H9 (cell line): Measurements from ENCODE around the gene IGF1R. TPM values are rescaled to one million over a fixed set of nuclear protein-coding genes. Genes with fewer than 3 reads are reported as not detected.

Source experiments
- DNase-seq: peaks from one replicate; pipeline ENCODE4 v3.0.0-alpha.2; 2017
- H2AFZ ChIP-seq: one replicate; pipeline ENCODE4 v1.6.1; 2013; ENCODE audit warnings: mild to moderate bottlenecking, low read length, control low read depth, moderate library complexity
- H2AK5ac ChIP-seq: 2 replicates; pipeline ENCODE4 v1.6.1; 2013; ENCODE audit warnings: low read length, control low read depth, mixed read lengths; ENCODE audit not compliant: insufficient read length
- H2BK120ac ChIP-seq: one replicate; pipeline ENCODE4 v1.6.1; 2013; ENCODE audit warnings: low read depth, mild to moderate bottlenecking, low read length, control low read depth, inconsistent platforms; ENCODE audit not compliant: poor library complexity, severe bottlenecking
- H2BK12ac ChIP-seq: 2 replicates; pipeline ENCODE4 v1.6.1; 2013; ENCODE audit warnings: low read length, control low read depth, mixed read lengths, low read depth; ENCODE audit not compliant: insufficient read length
- H2BK15ac ChIP-seq: 2 replicates; pipeline ENCODE4 v1.6.1; 2013; ENCODE audit warnings: low read depth, low read length, control low read depth
- H2BK20ac ChIP-seq: one replicate; pipeline ENCODE4 v1.6.1; 2013; ENCODE audit warnings: low read depth, mild to moderate bottlenecking, low read length, control low read depth, inconsistent platforms; ENCODE audit not compliant: poor library complexity, severe bottlenecking
- H2BK5ac ChIP-seq: 2 replicates; pipeline ENCODE4 v1.6.1; 2013; ENCODE audit warnings: low read length, control low read depth, mixed read lengths; ENCODE audit not compliant: insufficient read length
- H3K14ac ChIP-seq: 2 replicates; pipeline ENCODE4 v1.6.1; 2013; ENCODE audit warnings: low read length, control low read depth; ENCODE audit not compliant: insufficient read depth
- H3K18ac ChIP-seq: 2 replicates; pipeline ENCODE4 v1.6.1; 2013; ENCODE audit warnings: low read depth, mild to moderate bottlenecking, mixed read lengths, low read length, control low read depth; ENCODE audit not compliant: insufficient read length
- H3K23ac ChIP-seq: 2 replicates; pipeline ENCODE4 v1.6.1; 2013; ENCODE audit warnings: low read length, control low read depth, mixed read lengths, low read depth; ENCODE audit not compliant: insufficient read length
- H3K23me2 ChIP-seq: 2 replicates; pipeline ENCODE4 v1.6.1; 2013; ENCODE audit warnings: low read depth, mild to moderate bottlenecking, mixed read lengths, low read length, control low read depth; ENCODE audit not compliant: insufficient read length, poor library complexity, severe bottlenecking
- H3K27ac ChIP-seq: 2 replicates; pipeline ENCODE4 v1.5.1; 2013; ENCODE audit warnings: low read length, control low read depth, mixed read lengths, low read depth; ENCODE audit not compliant: insufficient read length
- H3K27me3 ChIP-seq: 2 replicates; pipeline ENCODE4 v1.6.1; 2013; ENCODE audit warnings: low read length, control low read depth, inconsistent platforms; ENCODE audit not compliant: insufficient read depth
- H3K4ac ChIP-seq: 2 replicates; pipeline ENCODE4 v1.6.1; 2013; ENCODE audit warnings: low read depth, mild to moderate bottlenecking, control low read depth, inconsistent platforms, low read length, moderate library complexity
- H3K4me1 ChIP-seq: 2 replicates; pipeline ENCODE4 v1.6.1; 2013; ENCODE audit warnings: low read length, control low read depth, inconsistent platforms; ENCODE audit not compliant: insufficient read depth
- H3K4me2 ChIP-seq: 2 replicates; pipeline ENCODE4 v1.6.1; 2013; ENCODE audit warnings: low read length, control low read depth, mixed read lengths; ENCODE audit not compliant: insufficient read length, insufficient read depth
- H3K56ac ChIP-seq: 2 replicates; pipeline ENCODE4 v1.6.1; 2013; ENCODE audit warnings: low read depth, mild to moderate bottlenecking, mixed read lengths, low read length, control low read depth; ENCODE audit not compliant: insufficient read length
- H3K79me1 ChIP-seq: 2 replicates; pipeline ENCODE4 v1.6.1; 2013; ENCODE audit warnings: low read depth, mild to moderate bottlenecking, moderate library complexity, low read length, control low read depth, inconsistent platforms; ENCODE audit not compliant: insufficient read depth, poor library complexity, severe bottlenecking
- H3K79me2 ChIP-seq: 2 replicates; pipeline ENCODE4 v1.6.1; 2013; ENCODE audit warnings: low read length, control low read depth, inconsistent platforms; ENCODE audit not compliant: insufficient read depth
- H3K9ac ChIP-seq: 2 replicates; pipeline ENCODE4 v1.6.1; 2013; ENCODE audit warnings: low read length, control low read depth, mixed read lengths; ENCODE audit not compliant: insufficient read length; ENCODE audit errors: extremely low read depth
- H3K9me3 ChIP-seq: one replicate; pipeline ENCODE4 v1.6.1; 2013; ENCODE audit warnings: low read depth, low read length, inconsistent platforms; ENCODE audit not compliant: control insufficient read depth
- H3T11ph ChIP-seq: one replicate; pipeline ENCODE4 v1.6.1; 2013; ENCODE audit warnings: mild to moderate bottlenecking, low read length, control low read depth, inconsistent platforms
- H4K20me1 ChIP-seq: one replicate; pipeline ENCODE4 v1.6.1; 2013; ENCODE audit not compliant: control insufficient read depth, insufficient read length, insufficient read depth
- H4K5ac ChIP-seq: 2 replicates; pipeline ENCODE4 v1.6.1; 2013; ENCODE audit warnings: low read depth, mild to moderate bottlenecking, mixed read lengths, low read length, control low read depth; ENCODE audit not compliant: insufficient read length
- H4K8ac ChIP-seq: replicated peaks from 2 replicates; pipeline ENCODE4 v1.6.1; 2013; ENCODE audit warnings: low read length, control low read depth, mixed read lengths, low read depth; ENCODE audit not compliant: insufficient read length
- H4K91ac ChIP-seq: 2 replicates; pipeline ENCODE4 v1.6.1; 2013; ENCODE audit warnings: low read depth, mild to moderate bottlenecking, moderate library complexity, mixed read lengths, low read length, control low read depth; ENCODE audit not compliant: insufficient read length
- H3K27ac Mint-ChIP-seq, 3 experiments: 2 replicates in 2 of 3; 3 replicates in 1 of 3; pipeline ENCODE4 v1.8.0; 2020 to 2021; ENCODE audit warnings: mixed read lengths in 3 of 3, mild to moderate bottlenecking in 1 of 3, moderate library complexity in 1 of 3
- H3K27me3 Mint-ChIP-seq: 2 replicates; pipeline ENCODE4 v1.8.0; 2021; ENCODE audit warnings: low read depth, mild to moderate bottlenecking, moderate library complexity, mixed read lengths
- H3K36me3 Mint-ChIP-seq, 3 experiments: 2 replicates in 2 of 3; 3 replicates in 1 of 3; pipeline ENCODE4 v1.8.0; 2020 to 2021; ENCODE audit warnings: low read depth in 3 of 3, mixed read lengths in 3 of 3; ENCODE audit not compliant: insufficient read depth in 1 of 3
- H3K4me1 Mint-ChIP-seq, 2 experiments: 2 replicates each; pipeline ENCODE4 v1.8.0; 2020; ENCODE audit warnings: mixed read lengths in 2 of 2
- H3K4me3 Mint-ChIP-seq, 2 experiments: 2 replicates in 1 of 2; 3 replicates in 1 of 2; pipeline ENCODE4 v1.8.0; 2020 to 2021; ENCODE audit warnings: mild to moderate bottlenecking in 2 of 2, mixed read lengths in 2 of 2, moderate library complexity in 1 of 2
- H3K9me3 Mint-ChIP-seq, 2 experiments: 2 replicates in 1 of 2; 3 replicates in 1 of 2; pipeline ENCODE4 v1.8.0; 2020; ENCODE audit warnings: mild to moderate bottlenecking in 2 of 2, mixed read lengths in 2 of 2, moderate library complexity in 1 of 2
- CTCF ChIP-seq: fragments of 200-600 bp; sonication (generic); conservative IDR thresholded peaks from 3 replicates; pipeline ENCODE4 v1.8.0; 2021; ENCODE audit warnings: antibody characterized with exemption, mild to moderate bottlenecking
- WGBS: extraction: QIAGEN DNeasy Blood & Tissue Kit; methylation state at CpG from one replicate; pipeline ENCODE4 v1.1.7; 2013; ENCODE audit warnings: missing lambda C conversion rate, low lambda C conversion rate, mixed read lengths; ENCODE audit not compliant: insufficient read length; ENCODE audit errors: extremely low coverage; 5-methylcytosine and 5-hydroxymethylcytosine counted together
- total RNA-seq: library from RNA; stranded (reverse); gene quantifications from 2 replicates; pipeline ENCODE4 v1.2.1, GENCODE V29; 2021

IGF1R gene
- total RNA-seq, 1 experiment from 2014 or later: 70.0 TPM

- H3K23ac ChIP-seq: no peak overlapping the region
- H3K18ac ChIP-seq: no peak overlapping the region
- no peak for DNase-seq
- H3K4me3 Mint-ChIP-seq: no peak overlapping the region
- no peaks in the 10 kb centered on the region for H3K27me3 ChIP-seq
- no peak overlapping the region for H2BK12ac ChIP-seq
- no peak overlapping the region for H2AK5ac ChIP-seq
- no peak overlapping the region for H2BK5ac ChIP-seq
- no peaks in the 10 kb centered on the region for H3K23me2 ChIP-seq
- no peak overlapping the region for H2BK15ac ChIP-seq
- no peak overlapping the region for H4K8ac ChIP-seq
- no peak overlapping the region for H3T11ph ChIP-seq
- no CpG with 5 or more reads among the region's 3 CpGs for WGBS
- no peak overlapping the region for H3K4ac ChIP-seq
- H3K9me3 ChIP-seq: peaks cover 13% of the 10 kb centered on the region
- no peaks in the 10 kb centered on the region for H3K4me1 ChIP-seq
- H3K4me2 ChIP-seq: no peak overlapping the region
- no peak overlapping the region for H2AFZ ChIP-seq
- no peak overlapping the region for H3K56ac ChIP-seq
- H2BK20ac ChIP-seq: no peak overlapping the region
- no peaks in the 10 kb centered on the region for H3K4me1 Mint-ChIP-seq
- H3K79me1 ChIP-seq: no peaks in the 10 kb centered on the region
- H3K14ac ChIP-seq: no peak overlapping the region
- H3K27ac ChIP-seq: no peak overlapping the region
- no peak overlapping the region for H2BK120ac ChIP-seq
- H4K5ac ChIP-seq: no peak overlapping the region
- peaks cover 57 to 72% (median 69%) of the 10 kb centered on the region in 3 experiments for H3K36me3 Mint-ChIP-seq
- H3K9ac ChIP-seq: no peak overlapping the region
- H4K91ac ChIP-seq: no peak overlapping the region
- TF ChIP-seq CTCF: no peak
- H3K9me3 Mint-ChIP-seq: peaks cover 8 to 10% of the 10 kb centered on the region in 2 experiments
- H3K79me2 ChIP-seq: no peaks in the 10 kb centered on the region
- H3K27me3 Mint-ChIP-seq: no peaks in the 10 kb centered on the region; the same call in 1 of the 2 replicates
- no peaks in the 10 kb centered on the region for H4K20me1 ChIP-seq
- H3K27ac Mint-ChIP-seq: no peak overlapping the region
Measured at GRCh38 chr15:98959640-98960007, 311.3 kb downstream of the IGF1R start.
